ENCODE measurements around the gene KRTAP10-1. TPM values are rescaled to one million over a fixed set of nuclear protein-coding genes. Genes with fewer than 3 reads are reported as not detected.

The KRTAP10-1 gene
- total RNA-seq, 1 donor = not detected

DNA sequence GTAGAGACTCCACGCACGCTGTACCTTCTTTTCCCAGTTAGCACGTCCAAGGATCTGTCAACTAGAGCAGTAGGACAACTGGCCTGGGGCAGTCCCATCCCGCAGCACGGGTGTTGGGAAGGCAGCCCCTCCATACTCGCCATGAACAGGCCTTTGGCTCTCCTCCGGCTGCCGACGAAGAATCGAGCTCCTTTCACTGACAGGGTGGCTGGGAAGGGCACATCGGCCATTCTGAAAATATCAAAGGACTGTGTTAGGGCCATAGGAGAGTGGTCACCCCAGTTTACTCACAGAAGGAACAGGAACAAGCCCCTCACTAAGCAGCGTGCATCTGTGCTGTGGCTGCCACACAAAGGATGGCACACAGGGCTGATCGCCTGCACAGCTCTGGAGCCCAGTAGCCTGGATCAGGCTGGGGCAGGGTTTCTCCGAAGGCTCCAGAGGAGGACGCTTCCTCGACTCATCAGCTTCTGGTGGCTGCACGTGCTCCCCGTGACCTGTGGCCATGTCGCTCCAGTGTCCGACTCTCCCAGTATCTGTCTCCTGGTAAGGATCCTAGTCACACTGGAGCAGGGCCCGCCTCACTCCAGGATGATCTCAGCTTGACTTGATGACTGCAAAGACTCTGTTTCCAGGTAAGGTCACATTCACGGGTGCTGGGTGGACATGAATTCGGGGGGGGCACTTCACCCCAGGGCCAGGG, 8.9 kb downstream of the KRTAP10-1 start:
- DNase-seq (ENCODE audit: low read depth) = no peak
- H3K4me3 ChIP-seq (ENCODE audit: low read depth, low read length) = no peak overlapping the region
- TF ChIP-seq, protein P1, sequence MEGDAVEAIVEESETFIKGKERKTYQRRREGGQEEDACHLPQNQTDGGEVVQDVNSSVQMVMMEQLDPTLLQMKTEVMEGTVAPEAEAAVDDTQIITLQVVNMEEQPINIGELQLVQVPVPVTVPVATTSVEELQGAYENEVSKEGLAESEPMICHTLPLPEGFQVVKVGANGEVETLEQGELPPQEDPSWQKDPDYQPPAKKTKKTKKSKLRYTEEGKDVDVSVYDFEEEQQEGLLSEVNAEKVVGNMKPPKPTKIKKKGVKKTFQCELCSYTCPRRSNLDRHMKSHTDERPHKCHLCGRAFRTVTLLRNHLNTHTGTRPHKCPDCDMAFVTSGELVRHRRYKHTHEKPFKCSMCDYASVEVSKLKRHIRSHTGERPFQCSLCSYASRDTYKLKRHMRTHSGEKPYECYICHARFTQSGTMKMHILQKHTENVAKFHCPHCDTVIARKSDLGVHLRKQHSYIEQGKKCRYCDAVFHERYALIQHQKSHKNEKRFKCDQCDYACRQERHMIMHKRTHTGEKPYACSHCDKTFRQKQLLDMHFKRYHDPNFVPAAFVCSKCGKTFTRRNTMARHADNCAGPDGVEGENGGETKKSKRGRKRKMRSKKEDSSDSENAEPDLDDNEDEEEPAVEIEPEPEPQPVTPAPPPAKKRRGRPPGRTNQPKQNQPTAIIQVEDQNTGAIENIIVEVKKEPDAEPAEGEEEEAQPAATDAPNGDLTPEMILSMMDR (IDR thresholded peaks at IDR 0.05; ENCODE audit: insufficient read depth, low read length) = no peak

DNA sequence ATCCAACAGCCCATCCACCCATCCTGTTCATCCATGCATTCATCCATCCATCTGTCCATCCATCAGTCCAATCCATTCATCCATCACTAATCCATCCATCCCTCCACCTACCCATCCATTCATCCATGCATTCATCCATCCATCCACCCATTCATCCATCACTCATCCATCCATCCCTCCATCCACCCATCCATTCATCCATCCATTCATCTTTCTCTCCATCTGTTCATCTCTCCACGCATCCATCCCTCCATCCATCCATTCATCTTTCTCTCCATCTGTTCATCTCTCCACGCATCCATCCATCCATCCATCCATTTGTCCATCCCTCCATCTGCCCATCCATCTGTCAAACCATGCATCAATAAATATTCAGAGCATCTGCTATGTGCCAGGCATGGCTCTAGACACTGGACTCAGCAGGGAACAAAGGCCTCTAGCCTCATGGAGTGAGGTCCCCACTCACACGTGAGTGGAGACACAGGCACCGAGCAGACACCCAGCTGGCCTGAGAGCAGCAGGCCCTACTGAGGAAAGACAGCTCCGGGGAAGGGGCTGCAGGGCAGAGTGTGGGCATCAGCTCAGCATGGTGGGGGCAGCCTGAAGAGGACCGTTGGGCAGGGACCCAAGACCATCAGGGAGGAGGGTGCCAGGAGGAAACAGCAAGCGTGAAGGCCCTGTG, 9.6 kb downstream of the KRTAP10-1 start:
- H3K4me3 ChIP-seq (ENCODE audit: low read depth, low read length) = no peak overlapping the region
- no peak for DNase-seq (ENCODE audit: low read depth)
- TF ChIP-seq, protein P1 (IDR thresholded peaks at IDR 0.05; ENCODE audit: insufficient read depth, low read length) = no peak

DNA sequence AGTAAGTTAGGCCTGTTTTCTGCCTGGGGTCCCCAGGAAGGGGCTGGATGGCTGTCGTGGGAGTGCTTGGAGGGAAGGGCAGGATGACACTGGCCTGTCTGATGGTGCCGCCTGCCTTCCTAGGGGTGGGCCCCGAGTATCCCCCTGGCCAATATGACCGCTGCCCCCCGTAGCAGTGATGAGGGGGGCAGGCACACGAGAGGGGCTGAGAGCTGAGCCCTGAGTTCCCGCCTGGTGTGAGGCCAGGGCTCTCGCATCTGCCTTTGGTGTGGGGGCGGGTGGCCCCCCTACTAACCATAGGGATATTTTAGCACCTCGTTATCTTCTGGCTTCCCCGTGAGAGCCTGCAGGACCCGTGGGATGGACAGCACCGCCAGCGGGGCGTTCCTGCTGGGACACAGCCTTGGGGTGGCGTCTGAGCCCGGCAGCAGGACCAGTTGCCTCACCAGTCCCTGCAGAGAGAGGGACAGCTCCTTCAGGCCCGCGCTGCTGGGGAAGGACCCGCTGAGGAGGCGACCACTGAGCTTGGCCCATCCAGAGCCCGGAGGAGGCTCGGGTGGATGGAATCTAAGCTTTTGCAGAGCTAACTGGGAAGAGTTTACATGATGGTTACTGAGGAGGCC, 10.4 kb downstream of the KRTAP10-1 start:
- TF ChIP-seq, protein P1 (IDR thresholded peaks at IDR 0.05; ENCODE audit: insufficient read depth, low read length) = no peak
- DNase-seq (ENCODE audit: low read depth) = no peak
- H3K4me3 ChIP-seq (ENCODE audit: low read depth, low read length) = no peak overlapping the region

DNA sequence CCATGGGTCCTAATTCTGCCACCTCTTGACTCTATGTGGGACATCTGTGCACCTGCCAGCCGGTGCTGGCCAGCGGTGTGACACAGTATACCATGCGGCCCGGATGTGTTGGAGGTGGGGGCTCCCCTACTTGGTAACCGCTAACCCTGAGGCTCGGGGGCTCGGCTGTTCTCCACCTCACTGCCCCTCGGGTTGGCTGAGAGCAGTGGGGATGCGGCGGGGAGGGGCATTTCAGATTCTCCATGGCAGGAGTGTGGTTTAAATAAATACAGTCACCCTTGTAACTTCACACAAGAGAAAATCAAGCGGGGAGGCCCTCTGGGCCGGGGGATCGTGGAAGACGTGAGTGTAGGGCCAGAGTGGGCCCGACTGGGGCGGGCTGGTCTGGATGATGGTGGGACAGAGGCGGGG, 11.0 kb downstream of the KRTAP10-1 start:
- TF ChIP-seq, protein P1 (IDR thresholded peaks at IDR 0.05; ENCODE audit: insufficient read depth, low read length) = no peak

DNA sequence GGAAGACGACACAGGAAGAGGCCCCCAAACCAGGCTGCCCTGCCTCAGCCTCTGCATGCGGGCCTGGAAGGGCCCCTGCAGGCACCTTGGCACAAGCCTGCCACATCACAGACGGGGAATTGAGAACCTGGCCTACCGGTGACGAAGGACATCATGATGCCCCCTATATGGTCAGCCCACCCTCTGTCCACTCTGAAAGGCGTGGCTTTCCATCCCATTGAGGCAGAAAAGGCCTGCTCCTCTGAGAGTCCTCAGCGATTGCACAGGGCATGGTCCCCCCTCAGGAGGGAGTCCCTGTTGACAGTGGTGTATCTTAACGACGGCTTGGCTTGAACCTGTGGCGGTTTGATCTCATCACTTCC, 11.4 kb downstream of the KRTAP10-1 start:
- no peak overlapping the region for H3K4me3 ChIP-seq (ENCODE audit: low read depth, low read length)
- TF ChIP-seq, protein P1 (IDR thresholded peaks at IDR 0.05; ENCODE audit: insufficient read depth, low read length) = no peak
- DNase-seq (ENCODE audit: low read depth) = no peak

More for the DNA sequence above, 11.0 kb downstream of the KRTAP10-1 start:
- no peak for DNase-seq (ENCODE audit: low read depth)
- no peak overlapping the region for H3K4me3 ChIP-seq (ENCODE audit: low read depth, low read length)

DNA sequence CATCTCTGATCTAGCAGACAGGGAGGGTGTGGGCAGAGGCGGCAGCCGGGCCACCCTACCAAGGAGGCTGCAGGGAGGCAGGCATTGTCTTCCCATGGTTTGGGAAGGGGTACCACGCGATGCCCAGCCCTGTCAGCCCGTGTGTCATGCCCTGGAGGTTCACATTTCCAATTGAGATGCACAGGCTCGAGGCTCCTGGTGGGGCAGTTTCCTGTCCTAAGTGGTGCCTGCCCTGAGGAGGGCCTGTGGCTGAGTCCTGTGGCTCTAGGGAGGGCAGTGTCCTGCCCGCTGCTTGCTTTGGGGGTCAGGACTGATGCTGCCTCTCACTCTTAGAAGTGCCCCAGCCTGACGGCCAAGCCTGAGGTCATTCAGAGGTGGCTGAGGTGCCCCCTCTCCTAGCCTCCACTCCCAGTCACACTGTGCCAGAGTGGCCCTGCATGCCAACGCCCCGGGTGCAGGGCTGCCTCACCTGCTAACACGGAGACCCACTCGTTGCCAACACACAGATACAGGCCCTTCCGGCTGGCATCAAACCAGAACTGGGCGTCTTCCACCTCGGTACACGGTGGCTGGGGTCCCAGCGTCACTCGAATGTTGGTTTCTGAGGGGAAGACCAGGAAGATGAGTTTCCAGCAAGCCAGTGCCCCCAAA, 11.9 kb downstream of the KRTAP10-1 start:
- no peak for DNase-seq (ENCODE audit: low read depth)
- TF ChIP-seq, protein P1 (IDR thresholded peaks at IDR 0.05; ENCODE audit: insufficient read depth, low read length) = no peak
- no peak overlapping the region for H3K4me3 ChIP-seq (ENCODE audit: low read depth, low read length)
